Stimulated activated CD4-positive, alpha-beta T cell treated with anti-CD3 and anti-CD28 coated beads, TNF-alpha, amount 100 ng/mL, for 24 hours (primary cell): Measurements from ENCODE around the gene OPN4.

Experiments
- DNase-seq, 3 experiments: peaks; one replicate each; pipeline ENCODE4 v3.0.0-alpha.2; 2020; ENCODE audit warnings: low read depth in 3 of 3

OPN4 gene

GRCh38 chr10:86662186-86663045 lies 8.1 kb downstream of the OPN4 start:
- no peak for DNase-seq

- DNase-seq = no peak
Observed at GRCh38 chr10:86663046-86663345, 8.6 kb downstream of the OPN4 start.

- no peak for DNase-seq
Observed at GRCh38 chr10:86663576-86664339, 9.4 kb downstream of the OPN4 start.

GRCh38 chr10:86664341-86665217 lies 10.2 kb downstream of the OPN4 start:
- DNase-seq = no peak

- DNase-seq = no peak
Observed at GRCh38 chr10:86665218-86665607, 10.9 kb downstream of the OPN4 start.

- no peak for DNase-seq
Observed at GRCh38 chr10:86665868-86666267, 11.5 kb downstream of the OPN4 start.

GRCh38 chr10:86666538-86666937 lies 12.2 kb downstream of the OPN4 start:
- no peak for DNase-seq

- no peak for DNase-seq
Observed at GRCh38 chr10:86667421-86668181, 13.3 kb downstream of the OPN4 start.

- no peak for DNase-seq
Observed at GRCh38 chr10:86668297-86669165, 14.2 kb downstream of the OPN4 start, which contains the start of gene LDB3. LDB3 (plus strand) TSS chr10:86668511; CDS start chr10:86668692, 181 bp downstream.

- DNase-seq = no peak
Observed at GRCh38 chr10:86670290-86670811, 16.0 kb downstream of the OPN4 start.

GRCh38 chr10:86670876-86671275 lies 16.5 kb downstream of the OPN4 start:
- no peak for DNase-seq

GRCh38 chr10:86671419-86671818 lies 17.1 kb downstream of the OPN4 start:
- DNase-seq = no peak

- DNase-seq = no peak
Observed at GRCh38 chr10:86671985-86672710, 17.8 kb downstream of the OPN4 start.

GRCh38 chr10:86673216-86673826 lies 19.0 kb downstream of the OPN4 start:
- no peak for DNase-seq

GRCh38 chr10:86673827-86674581 lies 19.7 kb downstream of the OPN4 start:
- DNase-seq = no peak

GRCh38 chr10:86674912-86675311 lies 20.6 kb downstream of the OPN4 start:
- DNase-seq = no peak

GRCh38 chr10:86677374-86677773 lies 23.0 kb downstream of the OPN4 start:
- DNase-seq = no peak
